Stimulated activated CD8-positive, alpha-beta memory T cell treated with anti-CD3 and anti-CD28 coated beads, Interleukin-15, amount 100 ng/mL, for 24 hours (primary cell): ENCODE results near the gene TH.
"Not testable (repeated sequence)": the region's sequence is repeated elsewhere in the genome, so short reads cannot be mapped to it uniquely, and the experiment has no call there.

Source experiments
- DNase-seq: peaks from one replicate; pipeline ENCODE4 v3.0.0-alpha.2; 2020; ENCODE audit warnings: low read depth

Gene TH

DNA sequence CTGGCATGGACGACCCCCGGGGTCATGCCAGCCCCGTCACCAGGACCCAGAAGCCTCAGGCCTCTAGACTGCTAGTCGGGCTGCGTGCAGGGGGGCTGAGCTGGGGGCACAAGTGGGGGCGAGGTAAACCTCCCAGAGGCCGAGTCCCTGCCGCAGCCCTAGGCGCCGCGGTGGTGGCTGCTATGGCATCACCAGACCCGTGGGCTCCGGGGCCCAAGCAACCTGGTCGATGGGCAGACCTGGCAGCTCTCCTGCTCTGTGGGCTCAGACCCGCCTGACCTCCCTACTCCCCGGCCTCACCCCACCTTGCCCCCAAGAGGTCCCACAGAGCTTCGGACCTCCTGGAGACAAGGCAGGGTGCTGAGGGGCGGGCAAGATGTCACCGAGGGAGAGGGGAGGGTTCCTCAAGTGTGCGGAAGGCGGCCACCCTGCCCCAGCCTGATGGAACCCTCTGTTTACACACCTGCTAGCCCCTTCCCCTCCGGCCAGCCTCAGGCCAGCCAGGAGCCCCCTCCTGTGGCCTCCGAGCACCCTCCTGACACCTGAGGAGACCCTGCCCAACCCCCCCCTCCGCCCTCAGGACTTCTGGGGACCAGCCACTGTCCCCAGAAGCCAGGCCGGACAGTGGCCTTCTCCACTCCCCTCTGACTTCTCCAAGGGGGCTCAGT, 41.8 kb downstream of the TH start:
- DNase-seq: no peak

DNA sequence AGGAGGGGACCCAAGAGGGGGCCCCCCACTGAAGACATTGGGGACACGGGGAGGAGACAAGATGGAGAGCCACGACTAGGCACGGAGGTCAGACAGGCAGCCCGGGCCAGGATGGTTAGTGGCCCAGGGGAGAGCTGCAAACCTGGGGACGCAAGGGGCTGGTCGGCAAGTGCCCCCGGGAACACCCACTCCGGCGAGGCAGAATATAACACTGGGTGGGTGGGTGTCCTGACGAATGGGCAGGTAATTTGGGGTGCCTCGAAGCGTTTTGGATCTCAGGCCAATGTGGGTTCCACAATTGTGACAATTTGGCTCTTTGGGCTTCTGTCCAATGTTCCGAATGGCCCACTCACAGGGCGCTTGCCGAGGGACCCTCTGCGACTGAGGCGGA, 42.3 kb downstream of the TH start:
- DNase-seq: no peak

DNA sequence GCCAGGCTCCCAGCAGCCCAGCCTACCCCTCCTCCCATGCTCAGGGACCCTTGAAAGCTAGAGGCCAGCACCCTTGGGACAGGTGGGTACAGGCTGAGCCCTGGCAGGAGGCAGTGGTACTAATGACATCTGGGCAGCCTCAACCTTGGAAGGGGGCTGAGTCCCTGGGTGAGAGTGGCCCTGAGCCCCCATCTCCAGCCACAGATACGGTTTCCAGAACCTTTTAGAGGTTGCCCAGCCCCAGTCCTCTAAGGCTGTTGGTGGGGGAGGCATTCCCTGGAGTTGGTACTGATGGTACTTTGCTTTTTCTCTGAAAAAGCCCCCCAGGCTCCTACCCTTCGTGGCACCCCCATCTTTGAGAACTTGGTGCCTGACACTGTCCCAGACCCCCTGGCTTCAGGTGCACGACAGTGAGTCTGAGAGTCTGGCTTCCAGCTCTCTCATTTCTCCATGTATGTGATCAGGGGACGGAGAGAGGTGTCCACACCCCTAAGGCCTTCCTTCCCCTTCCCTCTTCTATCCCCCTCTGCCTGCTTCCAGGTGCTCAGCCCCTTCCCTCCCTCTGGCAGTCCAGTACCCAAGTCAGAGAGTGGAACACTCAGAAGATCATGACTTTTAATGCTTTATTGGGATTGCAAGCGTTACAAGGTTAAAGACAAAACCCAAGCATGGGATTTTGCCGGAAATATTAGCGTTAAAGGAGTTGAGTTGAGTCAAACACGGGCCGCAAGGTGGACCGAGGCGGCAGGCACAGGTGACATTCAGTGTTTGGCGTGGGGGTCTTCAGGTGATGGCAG, 42.9 kb downstream of the TH start:
- no peak for DNase-seq

DNA sequence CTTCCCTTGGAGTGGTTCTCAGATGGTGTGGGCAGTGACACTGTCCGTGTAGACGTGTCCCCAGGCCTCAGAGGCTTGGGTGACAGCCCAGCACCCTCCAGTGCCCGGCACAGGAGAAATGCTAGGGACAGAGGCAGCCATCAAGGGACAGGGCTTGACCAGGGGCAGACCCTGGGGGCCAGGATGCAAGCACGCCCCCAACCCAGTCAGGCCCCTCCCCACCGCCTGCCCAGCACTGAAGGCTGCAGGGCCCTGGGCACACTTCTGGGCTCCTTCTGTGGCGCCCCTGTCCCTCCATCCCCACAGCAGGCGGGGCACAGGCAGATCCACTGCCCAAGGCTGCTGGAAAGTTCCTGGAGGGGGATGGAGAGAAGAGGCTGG, 43.5 kb downstream of the TH start:
- no peak for DNase-seq

DNA sequence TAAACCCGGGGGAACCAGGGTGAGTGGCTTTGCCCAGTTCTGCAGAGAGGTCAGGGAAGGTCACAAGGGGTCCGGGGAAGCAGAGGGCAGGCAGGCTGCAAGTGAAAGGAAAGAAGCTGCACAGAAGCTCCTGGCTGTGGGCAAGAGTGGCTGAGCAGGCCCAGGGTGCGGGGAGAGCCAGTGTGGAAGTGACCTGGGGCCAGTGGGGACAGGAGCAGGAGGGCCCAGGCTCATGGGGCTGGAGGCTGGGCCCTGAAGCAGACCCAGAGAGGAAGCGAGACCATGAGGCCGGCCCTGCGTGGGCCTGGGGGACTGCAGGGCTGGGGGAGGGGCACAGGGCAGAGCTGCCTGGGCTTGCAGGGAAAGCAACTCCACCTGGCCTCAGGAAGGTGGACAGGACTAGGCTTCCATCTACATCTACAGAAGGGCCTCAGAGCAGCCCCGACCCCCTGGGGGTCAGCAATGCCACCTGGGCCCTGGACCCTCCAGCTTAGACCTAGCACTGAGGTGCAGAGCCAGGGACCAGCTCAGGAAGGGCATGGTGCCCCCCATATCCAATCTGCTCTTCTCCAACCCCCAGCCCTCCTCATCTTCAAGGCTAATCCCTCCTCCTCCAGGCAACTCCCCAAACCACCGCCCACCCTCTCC, 44.0 kb downstream of the TH start:
- no peak for DNase-seq

DNA sequence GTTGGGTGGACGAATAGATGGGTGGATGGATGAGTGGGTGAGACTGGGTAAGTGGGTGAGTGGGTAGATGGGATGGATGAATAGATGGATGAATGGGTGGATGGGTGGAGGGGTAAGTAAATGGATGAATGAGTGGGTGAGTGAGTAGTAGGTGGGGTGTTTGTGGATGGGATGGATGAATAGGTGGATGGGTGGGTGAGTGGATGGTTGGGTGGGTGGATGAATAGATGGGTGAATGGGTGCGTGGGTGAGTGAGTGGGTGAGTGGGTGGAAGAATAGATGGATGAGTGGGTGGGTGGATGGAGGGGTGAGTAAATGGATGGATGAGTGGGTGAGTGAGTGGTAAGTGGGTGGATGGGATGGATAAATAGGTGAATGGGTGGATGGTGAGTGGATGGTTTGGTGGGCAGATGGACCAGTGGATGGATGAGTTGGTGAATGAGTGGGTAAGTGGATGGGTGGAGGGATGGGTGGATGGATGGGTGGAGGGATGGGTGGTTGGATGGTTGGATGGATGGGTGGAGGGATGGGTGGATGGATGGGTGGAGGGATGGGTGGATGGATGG, 45.0 kb downstream of the TH start:
- DNase-seq: no peak

DNA sequence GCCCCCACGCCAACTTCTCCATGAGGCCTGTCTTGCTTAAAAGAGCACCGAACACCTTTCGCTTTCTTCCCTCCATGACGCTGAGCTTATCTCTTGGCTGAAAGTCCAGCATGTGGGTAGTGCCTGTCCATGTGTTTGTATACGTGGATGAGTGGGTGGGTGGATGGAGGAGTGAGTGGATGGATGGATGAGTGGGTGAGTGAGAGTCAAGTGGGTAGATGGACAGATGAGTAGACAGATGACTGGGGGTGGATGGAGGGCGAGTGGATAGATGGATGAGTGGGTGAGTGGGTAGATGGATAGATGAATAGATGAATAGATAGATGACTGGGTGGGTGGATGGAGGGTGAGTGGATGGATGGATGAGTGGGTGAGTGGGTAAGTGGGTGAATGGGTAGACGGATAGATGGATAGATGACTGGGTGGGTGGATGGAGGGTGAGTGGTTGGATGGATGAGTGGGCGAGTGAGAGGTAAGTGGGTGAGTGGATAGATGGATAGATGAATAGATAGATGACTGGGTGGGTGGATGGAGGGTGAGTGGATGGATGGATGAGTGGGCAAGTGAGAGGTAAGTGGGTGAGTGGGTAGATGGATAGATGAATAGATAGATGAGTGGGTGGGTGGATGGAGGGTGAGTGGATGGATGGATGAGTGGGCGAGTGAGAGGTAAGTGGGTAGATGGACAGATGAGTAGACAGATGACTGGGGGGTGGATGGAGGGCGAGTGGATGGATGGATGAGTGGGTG, 46.7 kb downstream of the TH start:
- not testable (repeated sequence) for DNase-seq

DNA sequence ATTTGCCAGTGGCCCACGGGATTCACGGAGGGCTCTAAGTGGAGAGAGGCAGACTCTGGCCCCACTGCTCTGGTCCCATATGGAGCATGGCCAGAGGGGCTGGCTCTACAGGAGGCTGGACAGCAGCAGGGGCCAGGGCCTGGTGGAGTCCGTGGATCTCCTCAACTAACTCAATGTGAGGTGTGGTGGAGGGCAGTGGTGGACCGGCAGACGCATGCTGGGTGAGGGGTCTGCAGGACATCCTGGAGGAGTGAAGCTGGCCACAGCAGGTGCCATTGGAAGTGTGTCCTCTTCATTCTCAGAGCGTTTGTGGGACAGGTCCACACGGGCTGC, 48.0 kb downstream of the TH start:
- DNase-seq: no peak

DNA sequence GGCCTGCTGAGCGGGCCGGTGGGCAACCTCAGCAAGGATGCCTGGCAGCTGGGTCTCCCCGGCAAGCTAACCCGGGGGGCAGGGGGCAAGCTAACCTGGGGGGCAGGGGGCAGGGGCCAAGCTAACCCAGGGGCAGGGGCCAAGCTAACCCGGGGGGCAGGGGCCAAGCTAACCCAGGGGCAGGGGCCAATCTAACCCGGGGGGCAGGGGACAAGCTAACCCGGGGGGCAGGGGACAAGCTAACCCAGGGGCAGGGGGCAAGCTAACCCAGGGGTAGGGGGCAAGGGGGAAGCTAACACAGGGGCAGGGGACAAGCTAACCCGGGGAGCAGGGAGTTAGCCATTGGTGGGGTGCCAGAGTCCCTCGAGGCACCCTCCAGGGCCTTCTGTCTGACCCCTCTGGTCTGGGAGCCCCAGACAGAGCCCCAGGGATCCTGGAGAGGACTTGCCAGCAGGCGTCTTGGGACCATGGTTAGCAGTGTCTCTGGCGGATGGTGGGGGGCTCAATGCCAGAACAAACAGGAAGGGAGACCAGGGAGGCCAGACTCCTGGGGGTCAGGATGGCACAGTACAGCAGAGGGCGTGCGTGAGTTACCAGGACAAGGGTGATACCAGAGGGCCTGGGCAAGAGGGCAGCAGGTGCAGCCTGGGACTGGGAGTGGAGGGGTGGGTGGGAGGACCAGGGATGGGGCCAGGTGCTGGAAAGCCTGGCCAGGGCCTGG, 48.5 kb downstream of the TH start:
- DNase-seq: no peak

DNA sequence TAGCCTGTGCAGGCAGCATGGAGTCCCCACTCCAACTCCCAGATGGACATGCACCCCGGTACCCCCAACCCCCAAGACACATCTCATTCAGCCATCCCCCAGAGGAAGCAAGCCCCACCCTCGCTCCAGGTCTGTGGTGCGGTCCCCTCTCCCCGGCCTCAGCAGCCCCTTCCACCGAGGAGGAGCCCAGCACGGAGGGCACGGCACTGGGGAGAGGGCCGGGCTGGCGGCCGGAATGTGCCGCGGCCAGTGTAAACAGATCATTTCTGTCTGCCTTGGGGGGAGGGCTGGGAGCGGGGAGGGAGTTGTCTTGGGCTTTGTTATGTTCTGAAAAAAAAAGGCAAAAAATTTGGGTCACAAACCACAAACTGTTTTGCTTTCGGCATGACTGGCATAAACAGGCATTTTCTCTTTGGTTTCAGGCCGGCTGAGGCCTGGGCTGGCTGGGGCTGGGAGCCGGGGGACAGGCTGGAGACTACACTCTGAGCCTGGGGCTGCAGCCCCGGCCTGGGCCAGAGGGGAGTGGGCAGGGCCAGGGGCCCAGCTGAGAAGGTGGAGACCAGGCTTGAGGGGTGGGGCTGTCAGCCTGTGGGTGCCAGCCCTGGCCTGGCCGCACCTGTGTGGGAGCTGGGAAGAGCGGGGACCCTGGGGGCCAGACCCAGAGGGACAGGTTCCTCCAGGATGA, 49.3 kb downstream of the TH start:
- no peak for DNase-seq

DNA sequence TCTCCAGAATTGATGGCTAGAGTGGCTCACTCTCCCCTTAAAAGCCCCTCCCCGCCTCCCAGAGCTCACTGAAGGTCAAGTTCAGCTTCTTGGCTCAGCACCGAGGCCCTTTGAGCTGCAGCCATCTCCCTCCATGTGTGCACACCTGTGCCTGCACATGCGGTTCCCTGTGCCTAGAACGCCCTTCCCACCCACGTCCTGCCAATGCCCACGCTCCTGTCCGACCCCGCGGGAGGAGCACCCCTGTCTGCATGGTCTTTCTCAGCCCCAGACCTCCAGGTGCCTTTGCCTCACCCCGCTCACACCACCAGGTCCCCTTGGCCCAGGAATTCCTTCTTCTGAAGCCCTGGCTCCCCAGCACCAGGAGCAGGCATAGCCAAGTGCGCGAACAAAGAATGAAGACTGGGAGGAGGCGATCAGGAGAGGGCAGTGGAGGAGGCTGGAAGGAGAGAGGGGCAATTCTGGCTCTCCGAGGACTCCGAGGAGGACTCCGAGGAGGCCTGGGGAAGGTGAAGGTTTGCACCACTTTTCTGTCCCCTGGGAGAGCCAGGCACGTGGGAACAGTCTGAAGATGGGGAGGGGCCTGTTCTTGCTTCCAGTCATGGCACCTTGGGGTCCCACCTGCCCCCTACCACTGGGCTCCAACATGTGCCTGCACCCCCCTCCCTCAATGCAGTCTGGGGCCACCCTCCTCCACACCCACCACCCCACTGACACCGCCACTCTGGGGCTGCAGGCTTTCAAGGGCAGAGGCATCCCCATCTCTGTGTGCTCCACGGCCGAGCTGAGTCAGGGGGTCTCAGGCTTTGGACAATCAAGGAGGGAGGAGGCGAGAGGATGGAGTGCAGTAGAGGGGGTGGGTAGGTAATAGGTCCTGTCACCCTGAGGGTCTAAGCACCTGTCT, 50.1 kb downstream of the TH start:
- DNase-seq: no peak

DNA sequence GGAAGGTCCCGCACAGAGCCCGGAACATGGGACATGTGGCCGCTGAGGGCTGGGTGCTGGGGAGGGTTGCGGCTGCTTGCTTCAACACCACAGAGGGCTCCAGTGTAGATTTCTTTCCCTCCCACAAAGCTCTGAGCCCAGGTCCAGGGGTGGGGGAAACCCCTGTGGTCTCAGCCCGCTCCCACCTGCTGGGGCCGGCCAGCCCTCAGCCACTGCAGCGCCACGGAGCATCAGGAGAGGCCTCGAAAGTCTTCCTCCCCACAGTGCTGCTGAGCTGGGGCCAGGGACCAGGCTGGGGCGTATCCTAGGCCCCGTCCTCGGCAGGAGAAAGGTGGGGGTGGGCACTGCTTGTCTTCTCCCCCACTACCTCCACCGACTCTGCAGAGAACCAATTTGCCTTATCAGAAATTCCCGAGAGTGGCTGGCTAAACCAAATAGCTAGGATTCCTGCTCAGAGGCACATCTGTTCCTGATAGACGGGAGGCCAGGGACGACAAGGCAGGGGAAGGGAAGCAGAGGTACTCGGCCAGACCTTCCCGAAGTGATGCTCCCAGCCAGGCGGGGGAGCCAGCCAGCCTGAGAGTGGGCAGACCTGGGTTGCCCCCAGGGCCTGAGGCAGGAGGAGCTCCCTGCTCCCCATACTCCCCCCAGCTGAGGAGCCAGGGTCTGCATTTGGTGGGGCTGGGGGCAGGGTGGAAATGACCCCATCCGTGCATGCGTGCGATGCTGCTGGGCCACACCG, 51.1 kb downstream of the TH start:
- DNase-seq: no peak

DNA sequence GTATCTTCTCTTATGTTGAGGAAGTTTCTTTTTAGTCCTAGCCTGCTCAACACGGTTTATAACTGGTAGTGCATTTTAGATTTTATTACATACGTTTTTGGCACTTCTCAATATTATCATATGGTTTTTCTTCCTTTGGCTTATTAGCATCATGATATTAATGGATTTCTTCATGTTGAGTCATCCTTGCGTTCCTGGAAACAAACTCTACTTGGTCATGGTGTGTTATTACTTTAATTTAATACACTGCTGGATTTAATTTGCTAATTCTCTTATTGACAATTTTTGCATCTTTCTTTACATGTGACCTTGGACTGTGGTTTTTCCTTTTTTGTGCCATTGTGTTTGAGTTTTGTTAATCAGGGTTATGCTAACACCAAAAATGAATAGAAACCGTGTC, 52.9 kb downstream of the TH start:
- no peak for DNase-seq

DNA sequence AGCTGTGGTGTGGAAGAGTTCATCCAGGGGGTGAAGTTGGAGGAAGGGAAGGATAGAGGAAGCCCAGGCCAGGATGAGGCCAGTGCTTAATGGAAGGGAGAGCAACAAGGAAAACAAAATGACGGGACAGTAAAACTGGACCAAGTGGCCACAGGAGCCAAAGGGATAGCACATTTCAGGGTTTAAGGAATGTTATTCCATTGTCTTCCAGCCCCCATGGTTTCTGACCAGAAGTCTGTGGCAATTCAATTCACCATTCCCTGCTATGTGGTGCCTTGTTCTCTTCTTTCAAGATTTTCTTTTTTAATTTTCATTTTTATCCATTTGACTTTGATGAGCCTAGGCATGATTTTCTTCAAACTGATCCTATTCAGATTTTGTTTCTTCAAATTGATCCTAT, 54.9 kb downstream of the TH start:
- no peak for DNase-seq

DNA sequence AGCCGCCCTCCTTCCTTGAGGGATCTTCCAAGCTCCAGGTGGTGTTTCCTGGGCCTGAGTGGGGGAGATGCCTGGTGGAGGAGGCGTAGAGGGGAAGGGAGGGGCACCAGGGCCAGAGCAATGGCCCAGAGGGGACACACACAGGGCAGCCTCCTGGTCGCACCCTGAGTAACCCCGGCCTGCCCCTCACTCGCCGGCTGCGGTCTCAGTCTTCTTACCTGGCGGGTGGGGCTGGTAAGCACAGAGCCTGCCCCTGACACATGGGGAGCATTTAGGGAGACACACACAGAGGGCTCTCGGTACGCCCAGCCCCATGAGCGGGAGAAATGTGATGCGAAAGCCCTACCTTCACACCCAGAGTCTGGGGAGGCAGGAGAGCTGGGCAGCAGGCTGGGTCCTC, 56.3 kb downstream of the TH start:
- DNase-seq: no peak

DNA sequence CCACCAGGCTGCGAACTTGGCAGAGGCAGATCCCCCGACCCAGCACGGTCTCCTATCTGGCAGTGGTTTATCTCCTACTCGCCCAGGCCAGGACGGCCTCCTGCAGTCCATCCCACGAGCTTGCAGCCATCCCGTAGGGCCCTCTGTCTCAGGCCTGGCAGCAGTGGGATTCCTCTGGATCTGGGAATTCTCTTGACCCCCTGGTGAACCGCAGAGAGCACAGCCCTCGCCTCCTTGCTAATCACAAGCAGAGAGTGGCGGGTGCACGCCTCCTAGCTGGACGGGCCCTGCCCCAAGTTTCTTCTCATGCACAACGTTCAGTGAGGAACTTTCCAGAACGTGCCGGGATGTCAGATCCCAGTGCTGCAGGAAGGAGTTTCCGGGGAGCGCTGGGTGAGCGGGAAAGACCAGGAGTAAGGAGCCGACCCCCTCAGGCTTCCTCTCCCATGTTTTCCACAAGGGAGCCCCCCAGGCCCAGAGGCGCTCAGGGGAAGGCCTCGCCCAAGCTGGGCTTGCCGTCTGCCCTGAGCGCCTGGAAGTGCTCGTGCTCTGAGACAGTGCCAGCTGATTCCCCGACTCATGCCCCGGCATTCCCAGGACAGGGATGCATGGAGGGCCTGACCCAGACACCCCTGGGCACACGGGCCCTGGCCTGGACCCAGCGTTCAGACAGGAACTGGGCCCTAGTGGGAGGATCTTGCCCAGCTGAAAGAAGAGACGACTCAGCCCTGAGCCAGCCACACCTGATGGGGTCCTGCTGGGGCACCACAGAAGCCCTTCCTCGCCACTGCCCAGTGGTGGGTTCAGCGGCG, 57.0 kb downstream of the TH start:
- DNase-seq: no peak
